ENCODE measurements around the gene SLC4A2. TPM values are rescaled to one million over a fixed set of nuclear protein-coding genes. Genes with fewer than 3 reads are reported as not detected.

The SLC4A2 gene
- total RNA-seq, 4 donors from 2014 or later: 39.8 to 53.7 (median 45.0) TPM

DNA sequence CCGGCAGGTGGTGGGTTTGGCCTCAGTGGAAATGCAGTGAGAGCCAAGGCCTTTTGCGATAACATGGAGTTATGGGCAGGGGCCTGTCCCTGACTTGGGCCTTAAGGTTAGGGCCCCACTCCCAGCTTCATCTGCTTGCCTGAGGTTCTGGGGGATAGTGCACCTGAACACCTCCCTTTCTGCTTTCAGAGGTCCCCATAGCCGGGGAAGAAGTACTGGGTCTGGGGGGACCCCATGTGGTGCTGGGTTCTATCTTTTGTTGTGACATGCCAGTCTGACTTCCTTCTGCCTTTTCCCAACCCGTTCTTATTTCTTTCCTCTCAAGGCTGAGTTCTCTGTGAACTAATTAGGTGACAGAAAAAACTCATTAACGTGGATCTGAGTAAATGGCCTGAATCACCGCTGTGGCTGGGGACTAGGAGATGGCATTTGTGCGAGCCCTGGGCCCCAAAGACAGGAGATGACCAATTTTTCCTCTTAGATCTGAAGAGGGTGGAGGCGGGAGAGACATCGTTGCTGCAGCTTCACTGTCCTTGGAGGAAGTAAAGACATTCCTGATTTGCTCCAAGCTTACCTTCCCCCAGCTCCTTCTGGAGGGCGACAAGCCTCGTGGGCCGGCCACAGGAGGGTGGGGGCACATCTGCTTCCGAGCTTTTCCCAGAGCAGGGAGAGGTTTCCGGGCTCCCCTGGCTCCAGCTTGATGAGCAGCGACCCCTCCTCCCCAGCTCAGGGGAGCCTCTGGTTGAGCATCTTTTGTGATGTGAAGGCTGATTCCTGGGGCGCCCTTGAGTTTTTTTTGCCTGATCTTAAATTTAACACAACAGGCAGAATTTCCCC, 28.8 kb downstream of the SLC4A2 start:
- Histone ChIP-seq H3K9me3 (no peaks in the 10 kb centered on the region), H3K27me3 (no peaks in the 10 kb centered on the region), H3K36me3 (peaks cover 0 to 7% (median 0%) of the 10 kb centered on the region in 3 donors), H3K4me3 (peak overlapping the region; percentile 41 to 94 (median 64)), H3K4me1 (peaks cover 31 to 74% (median 45%) of the 10 kb centered on the region in 3 donors), H3K27ac (peak overlapping the region; percentile 67 to 93 (median 84))
- intact Hi-C loops (cut with DNase I): no loop called here
- TF ChIP-seq, protein P1, sequence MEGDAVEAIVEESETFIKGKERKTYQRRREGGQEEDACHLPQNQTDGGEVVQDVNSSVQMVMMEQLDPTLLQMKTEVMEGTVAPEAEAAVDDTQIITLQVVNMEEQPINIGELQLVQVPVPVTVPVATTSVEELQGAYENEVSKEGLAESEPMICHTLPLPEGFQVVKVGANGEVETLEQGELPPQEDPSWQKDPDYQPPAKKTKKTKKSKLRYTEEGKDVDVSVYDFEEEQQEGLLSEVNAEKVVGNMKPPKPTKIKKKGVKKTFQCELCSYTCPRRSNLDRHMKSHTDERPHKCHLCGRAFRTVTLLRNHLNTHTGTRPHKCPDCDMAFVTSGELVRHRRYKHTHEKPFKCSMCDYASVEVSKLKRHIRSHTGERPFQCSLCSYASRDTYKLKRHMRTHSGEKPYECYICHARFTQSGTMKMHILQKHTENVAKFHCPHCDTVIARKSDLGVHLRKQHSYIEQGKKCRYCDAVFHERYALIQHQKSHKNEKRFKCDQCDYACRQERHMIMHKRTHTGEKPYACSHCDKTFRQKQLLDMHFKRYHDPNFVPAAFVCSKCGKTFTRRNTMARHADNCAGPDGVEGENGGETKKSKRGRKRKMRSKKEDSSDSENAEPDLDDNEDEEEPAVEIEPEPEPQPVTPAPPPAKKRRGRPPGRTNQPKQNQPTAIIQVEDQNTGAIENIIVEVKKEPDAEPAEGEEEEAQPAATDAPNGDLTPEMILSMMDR (IDR thresholded peaks at IDR 0.05): no peak
- no peak for TF ChIP-seq POLR2A (IDR thresholded peaks at IDR 0.05)
- 30 to 44% methylated on average over 12 to 14 of the region's 16 CpGs for WGBS, 2 donors
- DNase-seq: no peak

DNA sequence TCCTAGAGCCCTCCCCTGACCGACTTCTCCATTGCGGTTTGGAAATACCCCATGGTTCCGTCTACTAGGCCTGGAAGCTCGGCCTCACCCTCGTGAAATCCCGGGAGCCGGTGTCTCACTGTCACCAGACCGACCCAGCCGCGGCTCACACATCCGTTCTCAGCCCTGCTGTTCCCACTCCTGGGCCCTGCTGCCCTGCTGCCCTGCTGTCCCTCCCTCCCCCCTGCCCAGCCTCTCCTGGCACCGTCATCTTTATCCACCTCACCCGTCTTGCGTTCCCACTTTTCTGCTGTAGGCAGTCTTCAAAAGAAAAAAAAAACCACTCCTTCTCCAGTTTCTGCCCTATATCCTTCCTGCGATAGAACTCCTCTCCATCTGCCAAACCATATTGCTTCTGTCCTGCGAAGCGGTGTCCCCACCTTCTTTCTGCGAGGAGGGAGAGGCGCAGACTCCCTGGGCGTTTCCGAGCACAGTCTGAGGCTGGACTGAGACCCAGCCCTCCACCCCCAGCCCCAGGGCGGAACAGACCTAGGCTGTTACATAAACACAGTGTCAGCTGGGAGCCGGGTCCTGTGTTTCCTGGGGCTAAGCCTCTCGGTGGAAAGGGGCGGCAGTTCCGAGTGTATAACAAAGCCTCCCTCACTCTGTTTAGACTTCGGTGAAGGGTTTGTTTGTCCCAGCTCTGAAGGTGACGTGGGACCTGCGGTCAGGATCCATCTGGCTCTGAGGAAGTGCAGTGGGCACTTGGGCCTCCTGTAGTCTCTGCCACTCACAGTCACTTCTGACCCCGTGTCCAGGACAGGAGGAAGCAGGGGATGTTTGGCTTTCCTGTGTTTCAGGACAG, 29.7 kb downstream of the SLC4A2 start:
- DNase-seq: peak; percentile 17
- TF ChIP-seq, protein P1 (IDR thresholded peaks at IDR 0.05): no peak
- peak in 2 of 4 donors; percentile 13 to 15 for TF ChIP-seq POLR2A (IDR thresholded peaks at IDR 0.05)
- 14 to 20% methylated on average over 24 of the region's 30 CpGs for WGBS, 2 donors
- Histone ChIP-seq H3K27ac (peak overlapping the region; percentile 67 to 93 (median 84)), H3K36me3 (peaks cover 0 to 7% (median 0%) of the 10 kb centered on the region in 3 donors), H3K27me3 (no peaks in the 10 kb centered on the region), H3K4me1 (peaks cover 31 to 67% (median 41%) of the 10 kb centered on the region in 3 donors), H3K9me3 (no peaks in the 10 kb centered on the region), H3K4me3 (peak overlapping the region; percentile 41 to 94 (median 64))
- intact Hi-C loops (cut with DNase I): no loop called here

DNA sequence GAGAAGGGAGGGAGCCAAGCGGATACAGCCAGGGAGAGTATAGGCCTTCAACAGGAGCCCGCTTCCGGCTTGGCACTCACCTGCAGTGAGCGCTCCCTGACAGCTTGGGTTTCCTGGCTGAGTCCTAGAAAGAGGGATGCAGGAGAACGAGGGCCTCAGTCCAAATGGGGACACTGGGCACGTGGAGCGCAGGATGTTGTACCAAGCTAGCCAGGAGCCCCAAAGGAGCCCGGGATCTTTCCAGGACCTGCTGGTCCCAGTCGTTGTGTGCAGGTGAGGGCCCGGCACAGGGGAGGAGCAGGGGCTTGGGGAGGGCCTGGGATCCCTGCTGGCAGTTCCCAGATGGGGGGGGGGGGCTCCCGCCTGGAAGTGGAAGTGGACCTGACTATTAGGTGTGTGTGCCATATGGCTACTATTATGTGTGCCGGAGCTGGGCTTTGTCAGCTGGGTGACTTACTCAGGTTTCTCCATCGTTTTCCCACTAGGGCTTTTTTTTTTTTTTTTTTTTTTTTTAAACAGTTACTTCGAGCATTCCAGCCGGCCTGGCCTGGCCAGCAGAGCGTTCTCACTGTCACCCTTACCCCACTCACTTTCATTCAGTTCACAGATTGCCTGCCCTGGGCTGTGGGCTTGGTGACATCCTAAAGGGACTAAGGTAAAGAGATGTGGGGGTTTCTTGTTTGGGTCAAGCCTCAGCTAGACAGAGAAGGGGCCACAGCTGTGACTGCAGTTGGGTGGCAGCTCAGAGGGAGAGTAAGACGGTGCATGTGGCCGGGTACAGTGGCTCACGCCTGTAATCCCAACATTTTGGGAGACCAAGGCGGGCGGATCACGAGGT, 30.7 kb downstream of the SLC4A2 start:
- intact Hi-C loops (cut with DNase I): no loop called here
- H3K27ac ChIP-seq: peak overlapping the region; percentile 67 to 93 (median 84)
- H3K4me1 ChIP-seq: peaks cover 31 to 73% (median 41%) of the 10 kb centered on the region in 3 donors
- no peak for DNase-seq
- H3K36me3 ChIP-seq: peaks cover 0 to 7% (median 0%) of the 10 kb centered on the region in 3 donors
- no peaks in the 10 kb centered on the region for H3K27me3 ChIP-seq
- TF ChIP-seq, protein P1 (IDR thresholded peaks at IDR 0.05): no peak
- TF ChIP-seq POLR2A (IDR thresholded peaks at IDR 0.05): no peak
- WGBS, 2 donors: 83 to 84% methylated on average over 9 to 14 of the region's 22 CpGs
- H3K4me3 ChIP-seq: peak overlapping the region in 2 of 4 donors; percentile 74 to 94
- H3K9me3 ChIP-seq: no peaks in the 10 kb centered on the region

DNA sequence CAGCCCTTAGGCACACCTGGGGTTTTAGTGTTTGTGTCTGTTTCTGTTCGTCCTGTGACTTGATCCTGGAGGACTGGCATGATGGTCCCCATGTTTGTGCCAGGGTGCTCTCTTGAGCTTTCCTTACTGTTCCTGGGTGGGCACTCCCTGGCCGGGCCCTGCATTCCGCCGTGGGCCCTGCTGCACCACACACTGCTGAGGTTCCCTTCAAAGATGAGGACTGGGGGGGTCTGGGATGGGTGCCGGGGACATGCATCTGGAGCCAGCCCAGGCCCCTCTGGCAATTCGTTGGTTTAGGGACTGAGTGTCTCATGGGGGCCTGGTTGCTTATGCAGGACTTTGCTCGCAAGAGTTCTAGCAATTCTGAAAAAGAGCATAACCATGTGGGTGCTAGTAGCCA, 31.6 kb downstream of the SLC4A2 start:
- WGBS, 2 donors: 77 to 79% methylated on average over 1 to 4 of the region's 7 CpGs
- peaks cover 28 to 67% (median 33%) of the 10 kb centered on the region in 3 donors for H3K4me1 ChIP-seq
- intact Hi-C loops (cut with DNase I): no loop called here

More for the DNA sequence above, 31.6 kb downstream of the SLC4A2 start:
- TF ChIP-seq, protein P1 (IDR thresholded peaks at IDR 0.05): no peak
- no peak for TF ChIP-seq POLR2A (IDR thresholded peaks at IDR 0.05)
- H3K4me3 ChIP-seq: no peak overlapping the region
- no peaks in the 10 kb centered on the region for H3K27me3 ChIP-seq
- no peaks in the 10 kb centered on the region for H3K9me3 ChIP-seq
- no peak for DNase-seq
- H3K36me3 ChIP-seq: peaks cover 0 to 7% (median 0%) of the 10 kb centered on the region in 3 donors
- no peak overlapping the region for H3K27ac ChIP-seq
